Activated CD8-positive, alpha-beta T cell treated with anti-CD3 and anti-CD28 coated beads, Interleukin-2, amount 10 ng/mL, durations not matched to agents 7 days and 5 days (primary cell): ENCODE measurements around the gene ATP5PF. TPM values are rescaled to one million over a fixed set of nuclear protein-coding genes. Genes with fewer than 3 reads are reported as not detected.

Experiments used
- ATAC-seq: fragments of 150-1000 bp; cut with Tn5 transposase; one replicate; pipeline ENCODE4 v1.10.0; 2021; ENCODE audit warnings: moderate library complexity
- CTCF ChIA-PET: fragments of 350-600 bp; sonication (Branson Sonifier 250); formaldehyde crosslinking; loops from one replicate; lab custom pipeline; 2021; ENCODE audit warnings: antibody characterized with exemption; lab: Charles Lee
- POLR2A ChIA-PET: fragments of 350-600 bp; sonication (Branson Sonifier 250); formaldehyde crosslinking; loops from one replicate; lab custom pipeline; 2021; ENCODE audit warnings: antibody characterized with exemption; lab: Charles Lee
- DNase-seq: peaks from one replicate; pipeline ENCODE4 v3.0.0-alpha.2; 2020
- H3K27ac Mint-ChIP-seq: one replicate; pipeline ENCODE4 v1.8.0; 2021; ENCODE audit warnings: mild to moderate bottlenecking, mixed read lengths
- H3K27me3 Mint-ChIP-seq: one replicate; pipeline ENCODE4 v1.8.0; 2021; ENCODE audit warnings: low read depth, mixed read lengths
- H3K36me3 Mint-ChIP-seq: one replicate; pipeline ENCODE4 v1.8.0; 2021; ENCODE audit warnings: low read depth, mixed read lengths
- H3K4me1 Mint-ChIP-seq: one replicate; pipeline ENCODE4 v1.8.0; 2021; ENCODE audit warnings: low read depth, mixed read lengths
- H3K4me3 Mint-ChIP-seq: one replicate; pipeline ENCODE4 v1.8.0; 2021; ENCODE audit warnings: mild to moderate bottlenecking, mixed read lengths
- H3K9me3 Mint-ChIP-seq: one replicate; pipeline ENCODE4 v1.8.0; 2022; ENCODE audit warnings: mixed read lengths; ENCODE audit not compliant: insufficient read depth
- total RNA-seq, 2 experiments: library from RNA; stranded (reverse); gene quantifications; one replicate each; pipeline ENCODE4 v1.2.3, GENCODE V29; 2021

ATP5PF gene
- total RNA-seq, 2 experiments from 2014 or later = 148 to 150 TPM

- peaks cover 7% of the 10 kb centered on the region for H3K27me3 Mint-ChIP-seq
- no peaks in the 10 kb centered on the region for H3K36me3 Mint-ChIP-seq
- ChIA-PET POLR2A (no interaction called here), CTCF (interaction anchor here (0.9 to 1.2 kb wide), 2 partner anchors 9 to 76 kb away, joined by 3 read pairs; no protein-coding TSS in a partner anchor)
- H3K4me3 Mint-ChIP-seq = no peak overlapping the region
- H3K9me3 Mint-ChIP-seq = no peaks in the 10 kb centered on the region
- no peaks in the 10 kb centered on the region for H3K4me1 Mint-ChIP-seq
- no peak overlapping the region for H3K27ac Mint-ChIP-seq
- no peak for ATAC-seq
- no peak for DNase-seq
These were observed 46.2 kb downstream of the ATP5PF start for GRCh38 chr21:25688275-25689155.

- no peak overlapping the region for H3K4me3 Mint-ChIP-seq
- DNase-seq (no peak), ATAC-seq (no peak)
- ChIA-PET CTCF (interaction anchor here (1.2 kb wide), 1 partner anchor 10 kb away, joined by 3 read pairs; no protein-coding TSS in a partner anchor), POLR2A (no interaction called here)
- peaks cover 7% of the 10 kb centered on the region for H3K27me3 Mint-ChIP-seq
- no peak overlapping the region for H3K27ac Mint-ChIP-seq
- no peaks in the 10 kb centered on the region for H3K9me3 Mint-ChIP-seq
- no peaks in the 10 kb centered on the region for H3K36me3 Mint-ChIP-seq
- H3K4me1 Mint-ChIP-seq = no peaks in the 10 kb centered on the region
These were observed 46.9 kb downstream of the ATP5PF start for GRCh38 chr21:25687787-25688186.

GRCh38 chr21:25682382-25682781 is 52.3 kb downstream of the ATP5PF start:
- Mint-ChIP-seq H3K4me1 (no peaks in the 10 kb centered on the region), H3K4me3 (no peak overlapping the region), H3K36me3 (no peaks in the 10 kb centered on the region), H3K27ac (no peak overlapping the region), H3K9me3 (no peaks in the 10 kb centered on the region), H3K27me3 (peaks cover 4% of the 10 kb centered on the region)
- no peak for ATAC-seq
- CTCF ChIA-PET = no interaction called here
- POLR2A ChIA-PET = no interaction called here
- no peak for DNase-seq

GRCh38 chr21:25676451-25676850 is 58.3 kb downstream of the ATP5PF start:
- ATAC-seq = no peak
- peaks cover 2% of the 10 kb centered on the region for H3K27me3 Mint-ChIP-seq
- CTCF ChIA-PET = no interaction called here
- DNase-seq = no peak
- no peak overlapping the region for H3K27ac Mint-ChIP-seq
- no peak overlapping the region for H3K4me3 Mint-ChIP-seq
- no peaks in the 10 kb centered on the region for H3K4me1 Mint-ChIP-seq
- POLR2A ChIA-PET = no interaction called here
- no peaks in the 10 kb centered on the region for H3K9me3 Mint-ChIP-seq
- no peaks in the 10 kb centered on the region for H3K36me3 Mint-ChIP-seq

Other genes with a start within 250 kb of the ATP5PF start
- gene MRPL39, start 127.4 kb downstream of the ATP5PF start, total RNA-seq = 10 to 100 TPM; 42.7 to 44.5 TPM
- under 1 TPM in 1 of 2 experiments, not detected in 1; 0.05 TPM for gene JAM2, start 95.6 kb downstream of the ATP5PF start, total RNA-seq
- 10 to 100 TPM; 21.3 to 26.9 TPM for gene GABPA, start 68 bp upstream of the ATP5PF start, total RNA-seq